VCaP (cell line): ENCODE data around the gene MBTD1.
A peak's percentile ranks its signal among the peaks of the same experiment; 100 is the strongest.
"Not testable (repeated sequence)": the region's sequence is repeated elsewhere in the genome, so short reads cannot be mapped to it uniquely, and the experiment has no call there.

ENCODE experiments used
- H3K27ac ChIP-seq: fragments of 450-650 bp; 2 replicates; pipeline ENCODE4 v1.5.1; 2017
- TF ChIP-seq, protein P1 (sequence below): fragments of 450-650 bp; conservative IDR thresholded peaks from 2 replicates; pipeline ENCODE4 v1.5.1; 2017; ENCODE audit warnings: mild to moderate bottlenecking, moderate library complexity

MBTD1 gene

GRCh38 chr17:51275381-51275780, 15.5 kb upstream of the MBTD1 start:
- TF ChIP-seq, protein P1, sequence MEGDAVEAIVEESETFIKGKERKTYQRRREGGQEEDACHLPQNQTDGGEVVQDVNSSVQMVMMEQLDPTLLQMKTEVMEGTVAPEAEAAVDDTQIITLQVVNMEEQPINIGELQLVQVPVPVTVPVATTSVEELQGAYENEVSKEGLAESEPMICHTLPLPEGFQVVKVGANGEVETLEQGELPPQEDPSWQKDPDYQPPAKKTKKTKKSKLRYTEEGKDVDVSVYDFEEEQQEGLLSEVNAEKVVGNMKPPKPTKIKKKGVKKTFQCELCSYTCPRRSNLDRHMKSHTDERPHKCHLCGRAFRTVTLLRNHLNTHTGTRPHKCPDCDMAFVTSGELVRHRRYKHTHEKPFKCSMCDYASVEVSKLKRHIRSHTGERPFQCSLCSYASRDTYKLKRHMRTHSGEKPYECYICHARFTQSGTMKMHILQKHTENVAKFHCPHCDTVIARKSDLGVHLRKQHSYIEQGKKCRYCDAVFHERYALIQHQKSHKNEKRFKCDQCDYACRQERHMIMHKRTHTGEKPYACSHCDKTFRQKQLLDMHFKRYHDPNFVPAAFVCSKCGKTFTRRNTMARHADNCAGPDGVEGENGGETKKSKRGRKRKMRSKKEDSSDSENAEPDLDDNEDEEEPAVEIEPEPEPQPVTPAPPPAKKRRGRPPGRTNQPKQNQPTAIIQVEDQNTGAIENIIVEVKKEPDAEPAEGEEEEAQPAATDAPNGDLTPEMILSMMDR, result no peak
- H3K27ac ChIP-seq, result no peak overlapping the region

DNA sequence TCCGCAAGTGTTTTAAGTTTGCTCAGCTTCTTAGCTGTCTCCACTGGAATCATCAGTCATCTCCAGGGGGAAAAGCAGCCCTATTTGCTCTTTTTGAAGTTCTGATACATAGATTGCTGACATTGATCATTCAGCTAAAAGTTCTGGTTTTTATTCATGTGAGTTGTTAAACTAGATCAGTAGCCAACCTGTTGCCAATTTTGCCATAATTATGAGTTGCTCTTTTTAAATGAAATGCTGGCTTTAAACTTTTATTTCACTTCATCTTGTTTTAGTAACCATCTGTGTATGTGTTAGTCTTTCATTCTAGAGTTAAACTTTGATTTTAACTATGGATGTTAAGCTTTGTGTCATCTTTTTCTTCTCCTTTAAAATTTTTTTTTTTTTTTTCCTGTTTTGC, 13.0 kb upstream of the MBTD1 start:
- TF ChIP-seq, protein P1, result no peak
- H3K27ac ChIP-seq, result no peak overlapping the region

DNA sequence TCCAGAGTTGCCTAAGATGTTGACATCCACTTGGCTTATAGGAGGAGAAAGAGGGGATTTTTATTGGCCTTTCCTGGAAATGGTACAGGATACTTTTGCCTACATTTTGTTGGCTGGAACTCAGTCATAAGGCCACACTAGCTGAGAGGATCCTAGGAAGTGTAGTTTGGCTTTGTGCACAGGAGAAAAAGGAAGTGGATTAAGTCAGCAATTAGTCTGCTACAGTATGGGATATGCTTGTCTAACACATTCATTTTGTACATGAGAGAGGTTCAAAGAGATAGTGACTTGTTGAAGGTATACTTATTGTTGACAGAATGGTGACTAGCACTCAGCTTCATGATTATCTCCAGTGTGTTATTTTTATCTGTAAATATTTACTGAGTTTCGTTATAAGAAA, 10.8 kb upstream of the MBTD1 start:
- TF ChIP-seq, protein P1, result no peak
- H3K27ac ChIP-seq, result no peak overlapping the region

DNA sequence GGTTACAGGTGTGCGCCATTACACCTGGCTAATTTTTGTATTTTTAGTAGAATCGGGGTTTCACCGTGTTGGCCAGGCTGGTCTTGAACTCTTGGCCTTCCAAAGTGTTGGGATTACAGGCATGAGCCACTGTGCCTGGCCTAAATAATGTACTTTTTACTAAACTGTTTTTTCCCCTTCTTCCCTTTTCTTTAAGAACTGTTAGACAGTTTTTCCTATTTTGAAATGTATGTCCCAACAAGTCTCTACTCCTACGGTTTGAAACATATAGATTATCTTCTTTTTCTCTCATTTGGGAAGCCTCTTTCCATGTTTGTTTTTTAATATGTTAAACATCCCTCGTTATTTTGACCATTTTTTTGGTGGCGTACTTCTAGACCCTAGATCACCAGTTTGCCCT, 10.1 kb upstream of the MBTD1 start:
- H3K27ac ChIP-seq, result no peak overlapping the region
- TF ChIP-seq, protein P1, result no peak

DNA sequence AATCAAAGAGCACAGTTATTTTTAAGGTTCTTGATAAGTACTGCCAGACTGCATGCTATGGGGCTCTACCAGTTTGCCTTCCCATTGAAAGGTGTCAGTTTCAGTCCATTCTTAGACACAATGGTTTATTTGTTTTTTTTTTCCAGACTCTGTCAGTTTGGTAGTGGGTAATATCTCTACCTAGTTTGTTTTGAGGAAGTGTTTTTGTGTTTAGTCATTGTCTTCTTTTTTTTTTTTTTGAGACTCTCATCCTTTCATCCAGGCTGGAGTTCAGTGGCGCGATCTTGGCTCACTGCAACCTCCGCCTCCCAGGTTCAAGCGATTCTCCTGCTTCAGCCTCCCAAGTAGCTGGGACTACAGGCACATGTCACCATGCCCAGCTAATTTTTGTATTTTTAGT, 4.6 kb upstream of the MBTD1 start:
- not testable (repeated sequence) for H3K27ac ChIP-seq

GRCh38 chr17:51263006-51263405, 3.2 kb upstream of the MBTD1 start:
- TF ChIP-seq, protein P1, result no peak
- no peak overlapping the region for H3K27ac ChIP-seq

GRCh38 chr17:51261024-51261963, 1.4 kb upstream of the MBTD1 start:
- peak overlapping the region; percentile 98 for H3K27ac ChIP-seq

More at GRCh38 chr17:51261024-51261963, 1.4 kb upstream of the MBTD1 start:
- TF ChIP-seq, protein P1, result no peak
